ENCODE results near the gene TTC12. TPM values are rescaled to one million over a fixed set of nuclear protein-coding genes. Genes with fewer than 3 reads are reported as not detected.

TTC12 gene
- total RNA-seq, 2 experiments from 2014 or later = 3.6 to 3.9 TPM

GRCh38 chr11:113278481-113278880 lies 35.9 kb upstream of the TTC12 start:
- Histone ChIP-seq H3K27ac (ENCODE audit: low read depth, low read length, poor library complexity, severe bottlenecking) (no peak overlapping the region), H3K4me2 (ENCODE audit: low read length) (no peak overlapping the region), H3K9me2 (ENCODE audit: insufficient read depth, low read length) (no peaks in the 10 kb centered on the region), H3K4me3 (ENCODE audit: low read depth, low read length, poor library complexity, severe bottlenecking) (no peak overlapping the region), H3K79me2 (ENCODE audit: insufficient read depth, low read depth, low read length) (no peaks in the 10 kb centered on the region), H3K36me3 (ENCODE audit: insufficient read depth, low read length) (no peaks in the 10 kb centered on the region), H3K9me3 (ENCODE audit: low read length) (no peaks in the 10 kb centered on the region), H2AFZ (ENCODE audit: low read length) (no peak overlapping the region), H3K4me1 (ENCODE audit: insufficient read depth, low read length, poor library complexity, severe bottlenecking) (no peaks in the 10 kb centered on the region), H4K20me1 (ENCODE audit: insufficient read depth, low read length) (no peaks in the 10 kb centered on the region)
- ChIA-PET POLR2A (no interaction called here), CTCF (ENCODE audit: unreplicated experiment) (no interaction called here)
- BruUV-seq (replicated peaks) = no TSS peak
- TF ChIP-seq CTCF (conservative IDR thresholded peaks at IDR 0.05; ENCODE audit: low read length) = no peak
- no peak for TF ChIP-seq EZH2phosphoT487 (IDR thresholded peaks at IDR 0.05; ENCODE audit: borderline replicate concordance, low read depth, low read length)
- no peak for DNase-seq (ENCODE audit: low spot score)
- intact Hi-C loops (cut with micrococcal nuclease; ENCODE audit: unreplicated experiment) = no loop called here

- no peak for DNase-seq (ENCODE audit: low spot score)
- intact Hi-C loops (cut with micrococcal nuclease; ENCODE audit: unreplicated experiment) = no loop called here
- no peak overlapping the region for H3K4me3 ChIP-seq (ENCODE audit: low read depth, low read length, poor library complexity, severe bottlenecking)
- H3K79me2 ChIP-seq (ENCODE audit: insufficient read depth, low read depth, low read length) = no peaks in the 10 kb centered on the region
- no peak overlapping the region for H2AFZ ChIP-seq (ENCODE audit: low read length)
- no peaks in the 10 kb centered on the region for H3K4me1 ChIP-seq (ENCODE audit: insufficient read depth, low read length, poor library complexity, severe bottlenecking)
- H3K9me2 ChIP-seq (ENCODE audit: insufficient read depth, low read length) = no peaks in the 10 kb centered on the region
- no peak overlapping the region for H3K27ac ChIP-seq (ENCODE audit: low read depth, low read length, poor library complexity, severe bottlenecking)
- TF ChIP-seq EZH2phosphoT487 (IDR thresholded peaks at IDR 0.05; ENCODE audit: borderline replicate concordance, low read depth, low read length) (no peak), CTCF (conservative IDR thresholded peaks at IDR 0.05; ENCODE audit: low read length) (no peak)
- BruUV-seq (replicated peaks) = no TSS peak
- CTCF ChIA-PET (ENCODE audit: unreplicated experiment) = no interaction called here
- no peaks in the 10 kb centered on the region for H4K20me1 ChIP-seq (ENCODE audit: insufficient read depth, low read length)
- no peaks in the 10 kb centered on the region for H3K36me3 ChIP-seq (ENCODE audit: insufficient read depth, low read length)
- H3K9me3 ChIP-seq (ENCODE audit: low read length) = no peaks in the 10 kb centered on the region
- POLR2A ChIA-PET = no interaction called here
- no peak overlapping the region for H3K4me2 ChIP-seq (ENCODE audit: low read length)
Measured at GRCh38 chr11:113278925-113279324, 35.5 kb upstream of the TTC12 start.

GRCh38 chr11:113279591-113279990 lies 34.8 kb upstream of the TTC12 start:
- intact Hi-C loops (cut with micrococcal nuclease; ENCODE audit: unreplicated experiment) = no loop called here
- DNase-seq (ENCODE audit: low spot score) = no peak
- H3K79me2 ChIP-seq (ENCODE audit: insufficient read depth, low read depth, low read length) = no peaks in the 10 kb centered on the region
- H3K9me3 ChIP-seq (ENCODE audit: low read length) = no peaks in the 10 kb centered on the region
- no peak for TF ChIP-seq EZH2phosphoT487 (IDR thresholded peaks at IDR 0.05; ENCODE audit: borderline replicate concordance, low read depth, low read length)
- TF ChIP-seq CTCF (conservative IDR thresholded peaks at IDR 0.05; ENCODE audit: low read length) = no peak
- no peak overlapping the region for H3K27ac ChIP-seq (ENCODE audit: low read depth, low read length, poor library complexity, severe bottlenecking)
- no peaks in the 10 kb centered on the region for H3K9me2 ChIP-seq (ENCODE audit: insufficient read depth, low read length)
- no peaks in the 10 kb centered on the region for H3K4me1 ChIP-seq (ENCODE audit: insufficient read depth, low read length, poor library complexity, severe bottlenecking)
- no peaks in the 10 kb centered on the region for H4K20me1 ChIP-seq (ENCODE audit: insufficient read depth, low read length)
- no TSS peak for BruUV-seq (replicated peaks)
- H2AFZ ChIP-seq (ENCODE audit: low read length) = no peak overlapping the region
- no peak overlapping the region for H3K4me2 ChIP-seq (ENCODE audit: low read length)
- no peak overlapping the region for H3K4me3 ChIP-seq (ENCODE audit: low read depth, low read length, poor library complexity, severe bottlenecking)
- POLR2A ChIA-PET = no interaction called here
- CTCF ChIA-PET (ENCODE audit: unreplicated experiment) = no interaction called here
- H3K36me3 ChIP-seq (ENCODE audit: insufficient read depth, low read length) = no peaks in the 10 kb centered on the region

Data from OCI-LY7 (cell line).